Right lobe of liver (tissue), 4 donors: Measurements from ENCODE around the gene OOSP4A.

Source experiments
- POLR2A ChIP-seq: fragments of 450-650 bp; IDR thresholded peaks from one replicate; pipeline ENCODE4 v1.6.1; 2017; ENCODE audit warnings: antibody characterized with exemption, mild to moderate bottlenecking
- TF ChIP-seq, protein P1 (sequence below), 4 donors: fragments of 200-600 bp in 3 of 4; fragments of 450-650 bp in 1 of 4; IDR thresholded peaks; one replicate each; pipeline versions ENCODE4 v1.5.1 to v1.8.0; 2016 to 2022; ENCODE audit warnings: antibody characterized with exemption in 4 of 4, mild to moderate bottlenecking in 2 of 4
- donor health status: DM: no; HTN: no; CAD: no.
- donor health status: DM: no; HTN: no; CAD: no.
- donor health status: DM: no; HTN: yes; CAD: no.

GRCh38 chr11:60016881-60017280 lies 53.0 kb downstream of the OOSP4A start, which contains the start of gene OOSP4B:
- TF ChIP-seq, protein P1, sequence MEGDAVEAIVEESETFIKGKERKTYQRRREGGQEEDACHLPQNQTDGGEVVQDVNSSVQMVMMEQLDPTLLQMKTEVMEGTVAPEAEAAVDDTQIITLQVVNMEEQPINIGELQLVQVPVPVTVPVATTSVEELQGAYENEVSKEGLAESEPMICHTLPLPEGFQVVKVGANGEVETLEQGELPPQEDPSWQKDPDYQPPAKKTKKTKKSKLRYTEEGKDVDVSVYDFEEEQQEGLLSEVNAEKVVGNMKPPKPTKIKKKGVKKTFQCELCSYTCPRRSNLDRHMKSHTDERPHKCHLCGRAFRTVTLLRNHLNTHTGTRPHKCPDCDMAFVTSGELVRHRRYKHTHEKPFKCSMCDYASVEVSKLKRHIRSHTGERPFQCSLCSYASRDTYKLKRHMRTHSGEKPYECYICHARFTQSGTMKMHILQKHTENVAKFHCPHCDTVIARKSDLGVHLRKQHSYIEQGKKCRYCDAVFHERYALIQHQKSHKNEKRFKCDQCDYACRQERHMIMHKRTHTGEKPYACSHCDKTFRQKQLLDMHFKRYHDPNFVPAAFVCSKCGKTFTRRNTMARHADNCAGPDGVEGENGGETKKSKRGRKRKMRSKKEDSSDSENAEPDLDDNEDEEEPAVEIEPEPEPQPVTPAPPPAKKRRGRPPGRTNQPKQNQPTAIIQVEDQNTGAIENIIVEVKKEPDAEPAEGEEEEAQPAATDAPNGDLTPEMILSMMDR (IDR thresholded peaks at IDR 0.05), result no peak
- TF ChIP-seq POLR2A, result no peak
